T47D (cell line): Measurements from ENCODE around the gene THSD7A.

Source experiments
- DNase-seq, 2 experiments: peaks; one replicate each; pipeline versions ENCODE4 v3.0.0 to v3.0.0-alpha.2; 2011 to 2012; ENCODE audit warnings: low read depth in 1 of 2, low spot score in 1 of 2
- JUND ChIP-seq: IDR thresholded peaks from 2 replicates; pipeline ENCODE4 v1.6.1; 2012; ENCODE audit warnings: low read depth
- in situ Hi-C: cut with HindIII; loops from 2 replicates; pipeline ENCODE4 v1.10.0; 2016; ENCODE audit warnings: low sequenced_read_pairs, low pct_unique_long_range_greater_than_20kb

THSD7A gene

GRCh38 chr7:11650500-11650899 is 181.5 kb downstream of the THSD7A start:
- in situ Hi-C loops, result no loop called here
- no peak for TF ChIP-seq JUND
- DNase-seq, result no peak

GRCh38 chr7:11650030-11650429 is 182.0 kb downstream of the THSD7A start:
- no peak for DNase-seq
- no peak for TF ChIP-seq JUND
- in situ Hi-C loops, result no loop called here

- in situ Hi-C loops, result no loop called here
- TF ChIP-seq JUND, result no peak
- DNase-seq, result no peak
Measured at GRCh38 chr7:11648980-11649379, 183.0 kb downstream of the THSD7A start.

- DNase-seq, result no peak
- TF ChIP-seq JUND, result no peak
- in situ Hi-C loops, result no loop called here
Measured at GRCh38 chr7:11648101-11648500, 183.9 kb downstream of the THSD7A start.

DNA sequence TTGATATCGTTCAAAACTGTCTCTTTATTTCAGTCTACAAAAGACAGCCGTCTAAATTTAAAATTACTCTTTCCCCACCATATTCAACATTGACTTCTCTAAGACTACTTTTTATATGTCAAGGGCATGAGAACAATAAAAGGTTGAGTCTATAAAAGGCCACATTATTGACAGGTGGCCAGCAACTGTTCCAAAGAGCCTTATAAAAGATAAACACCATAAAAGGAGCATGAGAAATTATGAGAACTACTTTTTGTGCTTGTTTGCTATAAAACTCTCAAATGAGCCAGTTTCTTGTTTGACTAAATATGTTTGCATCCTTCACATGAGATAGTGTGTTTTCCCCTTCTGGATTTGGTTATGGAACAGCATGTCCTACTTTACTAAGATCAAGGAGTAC is 189.2 kb downstream of the THSD7A start:
- no peak for DNase-seq
- no peak for TF ChIP-seq JUND
- in situ Hi-C loops, result no loop called here

DNA sequence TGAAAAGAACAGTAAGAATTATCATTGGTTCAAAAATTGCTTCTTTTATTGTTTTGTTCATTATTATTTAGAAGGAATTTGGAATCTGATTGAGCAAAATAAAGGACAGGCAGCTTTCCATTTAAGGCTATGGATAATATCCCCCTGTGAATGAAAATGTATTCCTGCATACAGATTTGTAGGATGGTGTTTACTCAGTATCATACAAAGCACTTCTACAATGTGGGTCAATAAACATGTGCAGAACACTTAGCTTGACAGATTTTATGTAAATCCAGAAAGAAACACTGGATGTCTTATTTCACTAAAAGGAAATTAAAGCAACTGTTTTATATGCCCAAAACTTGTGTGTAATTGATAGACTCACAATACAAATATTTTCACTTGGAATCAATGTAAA is 189.7 kb downstream of the THSD7A start:
- in situ Hi-C loops, result no loop called here
- no peak for DNase-seq
- TF ChIP-seq JUND, result no peak

- DNase-seq, result no peak
- no peak for TF ChIP-seq JUND
- in situ Hi-C loops, result no loop called here
Measured at GRCh38 chr7:11638011-11638774, 193.8 kb downstream of the THSD7A start.

DNA sequence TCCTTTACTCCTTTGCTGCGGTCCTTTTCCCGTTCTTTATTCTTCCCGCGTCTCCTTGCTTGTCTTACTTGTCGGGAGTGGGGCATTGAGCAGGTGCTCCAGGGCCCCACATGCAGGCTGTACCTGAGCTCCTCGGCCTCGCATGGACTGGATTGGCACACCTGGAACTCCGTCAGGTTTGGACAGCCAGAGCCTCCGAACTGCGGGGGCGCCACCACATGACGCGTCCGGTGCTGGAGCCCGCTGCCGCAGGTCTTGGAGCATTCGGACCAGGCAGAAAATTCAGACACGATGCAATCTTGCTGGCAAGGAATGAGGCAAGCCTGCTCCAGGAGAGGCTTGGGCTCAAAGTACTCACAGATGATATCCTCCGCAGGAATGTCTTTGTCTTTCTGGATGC is 195.7 kb downstream of the THSD7A start:
- TF ChIP-seq JUND, result no peak
- no peak for DNase-seq
- in situ Hi-C loops, result no loop called here

DNA sequence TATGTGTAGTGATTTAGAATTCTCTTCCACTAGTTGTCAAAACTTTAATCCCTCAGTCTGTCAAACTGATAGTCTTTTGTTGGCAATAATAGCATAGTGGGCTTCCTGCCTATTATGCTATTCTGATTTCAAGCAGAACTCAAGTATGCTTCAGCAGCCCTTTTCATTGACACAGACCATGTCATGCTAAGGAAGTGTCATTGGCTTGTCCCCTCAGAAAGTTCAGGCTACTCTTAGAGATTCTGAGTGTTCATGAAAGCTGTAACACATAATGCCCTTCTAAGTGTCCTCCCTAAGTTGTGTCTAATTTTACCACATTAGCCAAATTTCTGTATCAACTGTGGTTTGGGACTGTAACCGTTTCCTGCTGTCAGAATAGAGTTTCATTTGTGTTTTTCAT is 198.7 kb downstream of the THSD7A start:
- DNase-seq, result no peak
- in situ Hi-C loops, result no loop called here
- TF ChIP-seq JUND, result no peak

DNA sequence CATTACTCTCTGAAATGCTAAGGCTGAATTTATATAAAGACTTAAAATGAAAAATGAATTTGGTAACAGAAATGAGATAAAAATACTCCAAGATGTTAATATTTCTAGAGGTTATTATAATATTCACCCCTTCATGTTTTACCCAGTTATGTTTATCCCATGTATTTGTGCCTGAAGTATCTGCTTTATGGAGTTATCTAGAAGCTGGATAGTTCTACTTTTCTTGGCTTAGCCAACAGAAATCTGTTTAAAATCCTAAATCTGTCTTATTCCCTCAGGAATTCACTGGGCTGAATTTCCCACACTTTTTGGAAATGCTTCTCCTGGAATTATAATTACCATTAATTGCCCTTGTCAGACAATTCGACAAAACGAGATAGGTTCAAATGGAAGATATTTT is 201.6 kb downstream of the THSD7A start:
- TF ChIP-seq JUND, result no peak
- in situ Hi-C loops, result no loop called here
- no peak for DNase-seq

- TF ChIP-seq JUND, result no peak
- no peak for DNase-seq
- in situ Hi-C loops, result no loop called here
Measured at GRCh38 chr7:11625669-11626068, 206.3 kb downstream of the THSD7A start.

DNA sequence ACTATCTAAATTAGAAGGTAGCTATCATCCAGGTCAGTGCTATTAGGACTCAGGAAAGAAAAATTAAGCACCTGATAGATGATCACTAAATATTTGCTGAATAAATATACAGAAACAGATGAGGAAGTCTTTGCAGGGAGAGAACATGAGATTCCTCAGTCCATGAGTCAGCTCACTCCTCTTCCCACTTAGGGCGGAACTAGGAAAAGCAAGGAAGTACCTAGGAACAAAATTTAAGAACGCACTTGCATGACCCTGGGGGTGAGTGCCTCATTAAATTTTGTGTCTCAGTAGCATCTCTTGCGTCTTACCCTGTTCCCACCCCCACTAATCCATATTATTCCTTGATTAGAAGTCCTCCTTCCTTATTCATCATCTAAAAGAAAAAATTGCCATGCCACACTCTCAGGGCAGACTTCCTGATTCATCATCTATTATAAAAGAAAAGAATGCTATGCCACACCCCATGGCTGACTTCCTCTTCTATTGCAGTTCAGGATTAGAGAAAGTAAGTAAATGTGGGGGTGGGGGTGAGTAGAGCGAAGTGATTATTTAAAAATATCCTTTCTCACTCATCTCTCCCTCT is 208.8 kb downstream of the THSD7A start:
- in situ Hi-C loops, result no loop called here
- no peak for TF ChIP-seq JUND
- no peak for DNase-seq

GRCh38 chr7:11620406-11621253 is 211.4 kb downstream of the THSD7A start:
- TF ChIP-seq JUND, result no peak
- DNase-seq, result no peak
- in situ Hi-C loops, result no loop called here
